Medulla oblongata (tissue), 1 donor: Measurements from ENCODE around the gene ANLN.
A peak's percentile ranks its signal among the peaks of the same experiment; 100 is the strongest.
"Not testable (repeated sequence)": the region's sequence is repeated elsewhere in the genome, so short reads cannot be mapped to it uniquely, and the experiment has no call there.

Experiments used
- DNase-seq: peaks from one replicate; pipeline ENCODE4 v3.0.0-alpha.2; 2015; ENCODE audit errors: extremely low spot score

Gene ANLN

DNA sequence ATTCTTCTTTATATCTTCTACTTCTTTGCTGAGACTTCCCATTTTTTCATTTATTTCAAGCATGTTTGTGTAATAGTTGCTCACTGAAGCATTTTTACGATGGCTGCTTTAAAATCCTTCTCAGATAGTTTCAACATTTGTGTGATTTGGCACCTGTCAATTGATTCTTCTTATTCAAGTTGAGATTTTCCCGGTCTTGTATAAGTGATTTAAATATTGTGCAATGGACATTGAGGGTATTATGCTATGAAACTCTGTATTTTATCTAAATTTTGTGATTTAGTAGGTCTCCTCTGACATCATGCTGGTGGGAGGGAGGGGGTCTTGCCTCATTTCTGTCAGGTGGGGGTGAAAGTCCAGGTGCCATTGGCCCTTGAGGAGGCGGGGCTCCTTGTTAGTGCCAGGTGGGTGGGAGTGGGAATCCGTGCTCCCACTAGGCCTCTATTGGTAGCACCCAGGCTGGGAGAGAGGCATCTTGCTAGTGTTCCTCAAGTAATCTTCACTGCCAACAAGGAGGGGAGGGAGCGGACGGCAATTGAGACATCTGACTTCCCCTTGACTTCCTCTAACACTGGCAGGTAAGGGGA lies 73.0 kb downstream of the ANLN start:
- no peak for DNase-seq

DNA sequence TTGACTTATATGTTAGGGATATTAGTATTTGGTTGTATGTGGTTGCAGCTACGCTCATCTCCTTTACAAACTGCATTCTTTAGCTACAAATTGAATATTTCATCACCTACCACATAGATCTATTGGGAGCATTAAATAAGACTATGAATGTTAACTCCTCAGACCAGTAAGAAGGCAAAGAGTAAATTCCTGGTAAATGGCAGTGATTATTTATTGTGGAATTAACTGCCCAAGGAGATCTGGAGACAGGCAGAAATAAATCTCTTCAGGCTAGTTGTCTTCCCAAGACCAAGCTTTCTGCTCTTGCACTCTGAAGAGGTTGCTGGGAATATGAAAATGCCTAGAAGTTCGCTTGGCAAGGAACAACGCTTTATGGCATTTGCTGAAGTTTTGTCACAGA lies 74.6 kb downstream of the ANLN start:
- DNase-seq: no peak

DNA sequence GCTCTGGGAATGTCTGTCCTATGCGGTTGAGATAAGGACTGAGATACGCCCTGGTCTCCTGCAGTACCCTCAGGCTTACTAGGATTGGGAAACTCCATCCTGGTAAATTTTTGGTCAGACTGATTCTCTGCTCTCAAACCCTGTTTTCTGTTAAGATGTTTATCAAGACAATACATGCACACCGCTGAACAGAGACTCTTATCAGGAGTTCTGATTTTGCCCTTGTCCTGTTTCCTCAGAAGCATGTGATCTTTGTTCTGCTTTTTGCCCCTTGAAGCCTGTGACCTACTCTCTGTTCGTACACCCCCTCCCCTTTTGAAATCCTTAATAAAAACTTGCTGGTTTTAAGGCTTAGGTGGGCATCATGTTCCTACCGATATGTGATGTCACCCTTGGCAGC lies 76.3 kb downstream of the ANLN start:
- not testable (repeated sequence) for DNase-seq

DNA sequence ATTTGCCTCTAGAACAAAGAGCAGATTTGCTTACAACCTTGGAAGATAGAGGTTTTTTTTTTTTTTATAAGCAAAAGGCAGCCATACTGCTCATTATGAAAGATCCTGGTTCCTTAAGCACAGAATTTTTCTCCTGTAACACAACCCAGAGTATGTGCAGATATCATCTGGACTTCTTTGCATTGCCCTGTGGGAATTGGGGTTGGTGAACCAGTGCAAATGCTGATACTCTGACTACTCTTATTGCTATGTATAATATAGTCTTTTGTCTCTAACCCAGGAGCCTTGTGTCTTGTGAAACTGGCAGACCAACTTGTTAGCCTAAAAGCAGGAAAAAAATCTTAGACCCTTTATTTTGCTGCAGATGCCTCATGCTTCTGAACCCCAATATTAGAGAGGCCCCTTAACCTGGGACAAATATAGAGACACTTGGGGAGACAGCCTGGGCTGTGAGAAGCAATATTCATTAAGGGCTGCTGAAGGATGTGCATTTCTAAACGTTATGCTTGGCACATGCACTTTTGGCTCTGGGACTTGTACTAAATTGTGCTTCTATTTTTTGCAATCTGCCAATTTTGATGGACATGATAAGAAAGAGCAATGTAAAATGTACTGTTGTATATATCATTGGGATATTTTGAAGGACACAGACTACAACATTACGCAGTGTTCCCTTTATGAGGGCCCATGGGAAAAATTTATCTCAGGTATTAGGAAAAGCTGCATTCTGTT lies 78.9 kb downstream of the ANLN start:
- DNase-seq: no peak

GRCh38 chr7:36469236-36469635 lies 79.6 kb downstream of the ANLN start:
- no peak for DNase-seq

GRCh38 chr7:36472141-36472729 lies 82.6 kb downstream of the ANLN start:
- no peak for DNase-seq

- DNase-seq: peak; percentile 41
These were observed 84.0 kb downstream of the ANLN start for GRCh38 chr7:36473454-36474282.

GRCh38 chr7:36474283-36475010 lies 84.8 kb downstream of the ANLN start:
- DNase-seq: no peak

DNA sequence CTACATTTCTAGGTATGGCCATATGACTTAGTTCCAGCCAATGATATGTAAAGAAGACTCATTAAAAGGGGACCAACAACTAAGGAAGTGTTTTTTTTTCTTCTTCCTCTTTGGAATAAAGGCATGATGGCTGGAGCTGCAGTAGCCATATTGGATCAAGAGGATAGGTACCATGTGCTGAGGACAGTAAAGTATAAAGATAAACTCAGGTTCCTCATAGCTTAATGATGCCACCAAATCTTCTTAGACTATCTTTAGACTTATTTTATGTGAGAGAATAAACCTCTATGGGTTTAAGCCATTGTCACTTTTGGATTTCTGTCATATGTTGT lies 85.3 kb downstream of the ANLN start:
- DNase-seq: no peak

- no peak for DNase-seq
These were observed 85.7 kb downstream of the ANLN start for GRCh38 chr7:36475381-36475780.

- DNase-seq: no peak
These were observed 89.1 kb downstream of the ANLN start for GRCh38 chr7:36478745-36479144.

DNA sequence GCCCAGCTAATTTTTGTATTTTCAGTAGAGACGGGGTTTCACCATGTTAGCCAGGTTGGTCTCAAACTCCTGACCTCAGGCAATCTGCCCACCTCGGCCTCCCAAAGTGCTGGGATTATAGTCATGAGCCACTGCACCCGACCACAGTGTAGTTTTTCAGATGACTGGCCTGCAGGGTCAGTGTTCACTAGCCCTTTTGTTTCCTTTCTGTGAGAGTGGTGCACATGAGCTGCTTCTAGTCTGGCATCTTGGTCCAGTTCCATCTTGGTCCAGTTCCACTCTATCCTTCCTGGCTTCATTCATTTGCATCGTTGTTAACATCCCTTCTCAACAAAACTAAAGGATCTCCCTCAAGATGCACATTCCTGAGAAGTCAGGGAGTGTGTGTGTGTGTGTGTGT lies 94.2 kb downstream of the ANLN start:
- DNase-seq: peak; percentile 87

DNA sequence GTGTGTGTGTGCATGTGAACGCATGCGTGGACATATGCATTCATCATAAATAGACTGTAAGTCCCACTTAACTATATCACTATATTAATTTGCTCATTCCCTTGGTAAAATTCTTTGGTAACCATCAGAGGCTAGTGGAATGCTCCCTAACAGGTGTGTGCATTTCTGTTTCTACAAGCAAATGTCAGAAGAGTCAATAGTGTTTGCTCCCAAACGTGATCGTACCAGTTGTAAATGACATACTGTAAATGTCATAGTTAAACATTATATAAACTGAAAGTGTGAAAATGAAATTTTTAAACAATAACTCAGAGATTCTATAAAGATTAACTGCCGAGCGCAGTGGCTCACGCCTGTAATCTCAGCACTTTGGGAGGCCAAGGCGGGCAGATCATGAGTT lies 94.6 kb downstream of the ANLN start:
- no peak for DNase-seq

- DNase-seq: peak; percentile 66
These were observed 96.7 kb downstream of the ANLN start for GRCh38 chr7:36486336-36486735.

GRCh38 chr7:36487756-36488336 lies 98.2 kb downstream of the ANLN start:
- DNase-seq: peak; percentile 87

GRCh38 chr7:36488672-36489071 lies 99.0 kb downstream of the ANLN start:
- not testable (repeated sequence) for DNase-seq

GRCh38 chr7:36490419-36490830 lies 100.8 kb downstream of the ANLN start:
- DNase-seq: no peak

DNA sequence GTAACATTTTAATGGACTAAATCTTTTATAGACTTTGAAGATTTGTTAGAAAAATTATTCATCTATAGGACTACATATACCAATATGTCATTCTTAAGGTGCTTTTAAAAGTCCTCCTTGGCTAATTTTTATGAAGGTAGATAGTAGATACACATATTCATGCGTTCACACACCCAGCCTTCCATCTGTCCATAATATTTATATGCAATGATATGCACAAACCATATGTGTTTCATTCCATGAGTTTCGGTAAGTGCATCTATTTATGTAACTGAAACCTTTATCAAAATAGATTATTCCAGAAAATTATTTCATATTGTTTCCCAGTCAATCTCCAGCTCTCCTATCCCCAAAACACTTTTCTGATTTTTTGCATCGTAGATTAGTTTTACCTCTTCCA lies 101.7 kb downstream of the ANLN start:
- DNase-seq: no peak

- DNase-seq: no peak
These were observed 106.9 kb downstream of the ANLN start for GRCh38 chr7:36496576-36496975.

DNA sequence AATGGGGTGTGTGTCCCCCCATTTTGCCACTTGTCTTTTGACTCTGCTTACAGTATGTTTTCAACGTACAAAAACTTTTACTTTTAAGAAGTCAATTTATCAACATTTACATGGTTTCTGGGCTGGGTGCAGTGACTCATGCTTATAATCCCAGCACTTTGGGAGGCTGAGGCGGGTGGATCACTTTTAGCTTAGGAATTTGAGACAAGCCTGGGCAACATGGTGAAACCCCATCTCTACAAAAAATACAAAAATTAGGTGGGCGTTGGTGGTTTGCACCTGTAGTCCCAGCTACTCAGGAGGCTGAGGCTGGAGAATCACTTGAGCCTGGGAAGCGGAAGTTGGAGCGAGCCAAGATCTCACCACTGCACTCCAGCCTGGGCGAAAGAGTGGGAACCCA lies 107.5 kb downstream of the ANLN start:
- DNase-seq: not testable (repeated sequence)

GRCh38 chr7:36497775-36498174 lies 108.1 kb downstream of the ANLN start:
- no peak for DNase-seq
